PC-9 (cell line): ENCODE results near the gene CNGA1.

Experiments
- EZH2 ChIP-seq: fragments of 200-600 bp; sonication (generic); IDR thresholded peaks from 2 replicates; pipeline ENCODE4 v1.8.0; 2017; ENCODE audit warnings: antibody characterized with exemption, low read depth
- TF ChIP-seq, protein P1 (sequence below): fragments of 200-600 bp; sonication (generic); conservative IDR thresholded peaks from 2 replicates; pipeline ENCODE4 v1.6.1; 2017; ENCODE audit warnings: mixed run types, antibody characterized with exemption, mild to moderate bottlenecking, moderate library complexity

- TF ChIP-seq, protein P1, sequence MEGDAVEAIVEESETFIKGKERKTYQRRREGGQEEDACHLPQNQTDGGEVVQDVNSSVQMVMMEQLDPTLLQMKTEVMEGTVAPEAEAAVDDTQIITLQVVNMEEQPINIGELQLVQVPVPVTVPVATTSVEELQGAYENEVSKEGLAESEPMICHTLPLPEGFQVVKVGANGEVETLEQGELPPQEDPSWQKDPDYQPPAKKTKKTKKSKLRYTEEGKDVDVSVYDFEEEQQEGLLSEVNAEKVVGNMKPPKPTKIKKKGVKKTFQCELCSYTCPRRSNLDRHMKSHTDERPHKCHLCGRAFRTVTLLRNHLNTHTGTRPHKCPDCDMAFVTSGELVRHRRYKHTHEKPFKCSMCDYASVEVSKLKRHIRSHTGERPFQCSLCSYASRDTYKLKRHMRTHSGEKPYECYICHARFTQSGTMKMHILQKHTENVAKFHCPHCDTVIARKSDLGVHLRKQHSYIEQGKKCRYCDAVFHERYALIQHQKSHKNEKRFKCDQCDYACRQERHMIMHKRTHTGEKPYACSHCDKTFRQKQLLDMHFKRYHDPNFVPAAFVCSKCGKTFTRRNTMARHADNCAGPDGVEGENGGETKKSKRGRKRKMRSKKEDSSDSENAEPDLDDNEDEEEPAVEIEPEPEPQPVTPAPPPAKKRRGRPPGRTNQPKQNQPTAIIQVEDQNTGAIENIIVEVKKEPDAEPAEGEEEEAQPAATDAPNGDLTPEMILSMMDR: no peak
- no peak for TF ChIP-seq EZH2
These were observed 25.2 kb upstream of the CNGA1 start for GRCh38 chr4:48041535-48042137.
